ENCODE data around the gene PTPRH. TPM values are rescaled to one million over a fixed set of nuclear protein-coding genes. Genes with fewer than 3 reads are reported as not detected.

Gene PTPRH
- total RNA-seq, 1 experiment from 2014 or later = 34.6 TPM

DNA sequence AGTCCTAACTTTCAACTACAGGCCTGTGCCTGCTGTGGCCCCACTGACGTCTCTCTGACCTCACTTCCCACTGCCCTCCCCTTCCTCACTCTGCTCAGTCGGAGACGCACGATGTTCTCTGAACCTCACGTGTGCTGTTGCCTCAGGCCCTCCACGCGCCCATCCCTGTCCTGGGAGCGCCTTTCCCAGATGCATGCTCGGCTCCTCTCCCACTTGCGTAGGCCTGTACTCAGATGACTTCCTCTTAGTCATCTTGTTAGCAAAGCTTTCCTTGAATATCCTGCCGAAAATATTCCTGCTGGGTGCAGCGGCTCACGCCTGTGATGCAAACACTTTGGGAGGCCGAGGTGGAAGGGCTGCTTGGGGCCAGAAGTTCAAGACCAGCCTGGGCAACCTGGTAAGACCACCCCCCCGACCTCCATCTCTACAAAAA is 19.9 kb downstream of the PTPRH start:
- Mint-ChIP-seq H3K9me3 (ENCODE audit: low read depth, unreplicated experiment) (no peaks in the 10 kb centered on the region), H3K27me3 (ENCODE audit: unreplicated experiment) (no peaks in the 10 kb centered on the region), H3K36me3 (ENCODE audit: insufficient read depth, unreplicated experiment) (peaks cover 16% of the 10 kb centered on the region), H3K4me3 (ENCODE audit: low read depth, unreplicated experiment) (no peak overlapping the region), H3K27ac (ENCODE audit: unreplicated experiment) (no peak overlapping the region), H3K4me1 (ENCODE audit: low read depth, unreplicated experiment) (peaks cover 8% of the 10 kb centered on the region)
- no peak for DNase-seq
- no TSS peak for BruUV-seq (replicated peaks)
- CTCF ChIA-PET = no interaction called here
- TF ChIP-seq CTCF (IDR thresholded peaks at IDR 0.05; ENCODE audit: unreplicated experiment) = no peak
- intact Hi-C loops (cut with micrococcal nuclease; ENCODE audit: unreplicated experiment) = no loop called here

DNA sequence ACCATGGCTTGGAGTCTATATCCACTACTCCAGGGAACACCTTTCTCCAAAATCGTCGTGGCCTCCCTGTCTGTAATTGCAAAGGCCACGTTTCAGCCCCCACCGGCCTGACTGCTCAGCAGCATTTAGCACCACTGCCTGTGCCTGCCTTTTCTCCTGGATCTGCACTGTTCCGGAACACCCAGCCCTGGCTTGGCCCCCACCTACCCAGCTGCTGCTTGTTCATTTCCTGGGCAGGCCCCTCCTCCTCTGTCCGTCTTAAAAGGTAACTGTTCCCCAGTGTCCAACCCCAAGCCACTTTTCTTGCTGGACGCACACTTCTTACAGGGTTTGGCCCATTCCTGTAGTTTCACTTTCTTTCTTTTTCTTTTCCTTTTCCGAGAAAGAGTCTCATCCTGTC is 20.7 kb downstream of the PTPRH start:
- CTCF ChIA-PET = no interaction called here
- no peak overlapping the region for H3K27ac Mint-ChIP-seq (ENCODE audit: unreplicated experiment)
- H3K4me3 Mint-ChIP-seq (ENCODE audit: low read depth, unreplicated experiment) = no peak overlapping the region
- DNase-seq = no peak
- no TSS peak for BruUV-seq (replicated peaks)
- peaks cover 8% of the 10 kb centered on the region for H3K4me1 Mint-ChIP-seq (ENCODE audit: low read depth, unreplicated experiment)
- H3K36me3 Mint-ChIP-seq (ENCODE audit: insufficient read depth, unreplicated experiment) = peaks cover 20% of the 10 kb centered on the region
- no peaks in the 10 kb centered on the region for H3K27me3 Mint-ChIP-seq (ENCODE audit: unreplicated experiment)
- intact Hi-C loops (cut with micrococcal nuclease; ENCODE audit: unreplicated experiment) = no loop called here
- no peaks in the 10 kb centered on the region for H3K9me3 Mint-ChIP-seq (ENCODE audit: low read depth, unreplicated experiment)
- no peak for TF ChIP-seq CTCF (IDR thresholded peaks at IDR 0.05; ENCODE audit: unreplicated experiment)

DNA sequence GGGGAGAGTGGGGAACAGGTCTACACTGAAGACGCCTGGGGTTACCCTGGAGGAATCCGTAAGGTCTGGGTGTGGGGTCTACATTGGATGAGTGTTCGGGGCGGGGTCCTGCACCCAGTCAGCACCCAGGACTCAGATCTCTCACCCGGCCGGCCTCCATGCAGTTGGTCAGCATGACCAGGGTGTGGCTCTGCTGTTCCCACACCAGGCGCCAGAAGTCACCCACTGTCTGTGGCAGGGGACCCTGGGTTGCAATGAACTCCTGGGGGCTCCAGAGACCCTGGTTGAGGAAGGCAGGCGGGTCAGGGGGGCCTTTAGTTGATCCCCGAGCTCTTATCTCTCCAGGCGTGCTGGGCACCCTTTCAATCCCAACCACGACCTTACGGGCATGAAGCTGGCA is 23.2 kb downstream of the PTPRH start:
- Mint-ChIP-seq H3K4me3 (ENCODE audit: low read depth, unreplicated experiment) (no peak overlapping the region), H3K27ac (ENCODE audit: unreplicated experiment) (no peak overlapping the region), H3K9me3 (ENCODE audit: low read depth, unreplicated experiment) (no peaks in the 10 kb centered on the region), H3K27me3 (ENCODE audit: unreplicated experiment) (peaks cover 5% of the 10 kb centered on the region), H3K4me1 (ENCODE audit: low read depth, unreplicated experiment) (peaks cover under 1% of the 10 kb centered on the region), H3K36me3 (ENCODE audit: insufficient read depth, unreplicated experiment) (peaks cover 15% of the 10 kb centered on the region)
- CTCF ChIA-PET = no interaction called here
- no TSS peak for BruUV-seq (replicated peaks)
- TF ChIP-seq CTCF (IDR thresholded peaks at IDR 0.05; ENCODE audit: unreplicated experiment) = no peak
- intact Hi-C loops (cut with micrococcal nuclease; ENCODE audit: unreplicated experiment) = no loop called here
- DNase-seq = no peak

GRCh38 chr19:55181740-55182139 is 27.6 kb downstream of the PTPRH start:
- BruUV-seq (replicated peaks) = no TSS peak
- intact Hi-C loops (cut with micrococcal nuclease; ENCODE audit: unreplicated experiment) = no loop called here
- Mint-ChIP-seq H3K9me3 (ENCODE audit: low read depth, unreplicated experiment) (no peaks in the 10 kb centered on the region), H3K4me3 (ENCODE audit: low read depth, unreplicated experiment) (no peak overlapping the region), H3K36me3 (ENCODE audit: insufficient read depth, unreplicated experiment) (peaks cover 31% of the 10 kb centered on the region), H3K27me3 (ENCODE audit: unreplicated experiment) (peaks cover 49% of the 10 kb centered on the region), H3K4me1 (ENCODE audit: low read depth, unreplicated experiment) (peaks cover 22% of the 10 kb centered on the region), H3K27ac (ENCODE audit: unreplicated experiment) (no peak overlapping the region)
- CTCF ChIA-PET = no interaction called here
- TF ChIP-seq CTCF (IDR thresholded peaks at IDR 0.05; ENCODE audit: unreplicated experiment) = no peak
- no peak for DNase-seq

Measured in Calu3 (cell line).